Transverse colon (tissue), 3 donors: Measurements from ENCODE around the gene NUDT9.
"Not testable (repeated sequence)": the region's sequence is repeated elsewhere in the genome, so short reads cannot be mapped to it uniquely, and the experiment has no call there.

Experiments
- CTCF ChIP-seq, 5 experiments: fragments of 200-600 bp in 3 of 5; fragments of 450-650 bp in 2 of 5; sonication (generic) in 3 of 5; IDR thresholded peaks; 1 replicate in 2 of 5; 2 replicates in 3 of 5; pipeline ENCODE4 v1.5.1; 2016 to 2017; ENCODE audit warnings: antibody characterized with exemption in 5 of 5, inconsistent platforms in 3 of 5, mild to moderate bottlenecking in 2 of 5, moderate library complexity in 1 of 5
- POLR2A ChIP-seq: fragments of 450-650 bp; IDR thresholded peaks from one replicate; pipeline ENCODE4 v1.6.1; 2016; ENCODE audit warnings: antibody characterized with exemption, mild to moderate bottlenecking, moderate library complexity

DNA sequence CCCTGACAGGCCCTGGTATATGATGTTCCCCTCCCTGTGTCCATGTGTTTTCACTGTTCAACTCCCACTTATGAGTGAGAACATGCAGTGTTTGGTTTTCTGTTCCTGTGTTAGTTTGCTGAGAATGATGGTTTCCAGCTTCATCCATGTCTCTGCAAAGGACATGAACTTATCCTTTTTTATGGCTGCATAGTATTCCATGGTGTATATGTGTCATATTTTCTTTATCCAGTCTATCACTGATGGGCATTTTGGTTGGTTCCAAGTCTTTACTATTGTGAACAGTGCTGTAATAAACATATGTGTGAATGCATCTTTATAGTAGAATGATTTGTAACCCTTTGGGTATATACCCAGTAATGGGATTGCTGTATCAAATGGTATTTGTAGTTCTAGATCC is 60.9 kb downstream of the NUDT9 start:
- not testable (repeated sequence) for TF ChIP-seq CTCF (IDR thresholded peaks at IDR 0.05); POLR2A
